ENCODE data around the gene CYTH3.

DNA sequence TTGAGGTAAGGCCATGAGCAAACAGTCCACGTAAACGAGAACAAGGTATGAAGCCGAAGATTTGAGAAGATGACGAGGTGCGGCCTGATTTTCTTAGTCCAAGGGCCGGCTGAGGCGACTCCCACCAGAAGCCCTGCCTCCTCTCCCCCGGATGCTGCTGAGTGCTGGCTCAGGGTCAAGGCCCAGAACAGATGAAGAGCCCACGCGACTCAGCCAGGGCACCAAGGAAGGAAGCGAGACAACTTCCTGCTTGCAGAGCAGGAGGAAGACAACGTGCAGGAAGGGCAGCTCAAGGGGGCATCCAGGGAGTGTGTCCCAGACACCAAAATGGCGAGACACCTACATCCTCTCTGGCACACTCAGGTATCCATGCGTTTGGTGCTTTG, 99.5 kb downstream of the CYTH3 start:
- TF ChIP-seq POLR2A (IDR thresholded peaks at IDR 0.05): no peak
- TF ChIP-seq, protein P1, sequence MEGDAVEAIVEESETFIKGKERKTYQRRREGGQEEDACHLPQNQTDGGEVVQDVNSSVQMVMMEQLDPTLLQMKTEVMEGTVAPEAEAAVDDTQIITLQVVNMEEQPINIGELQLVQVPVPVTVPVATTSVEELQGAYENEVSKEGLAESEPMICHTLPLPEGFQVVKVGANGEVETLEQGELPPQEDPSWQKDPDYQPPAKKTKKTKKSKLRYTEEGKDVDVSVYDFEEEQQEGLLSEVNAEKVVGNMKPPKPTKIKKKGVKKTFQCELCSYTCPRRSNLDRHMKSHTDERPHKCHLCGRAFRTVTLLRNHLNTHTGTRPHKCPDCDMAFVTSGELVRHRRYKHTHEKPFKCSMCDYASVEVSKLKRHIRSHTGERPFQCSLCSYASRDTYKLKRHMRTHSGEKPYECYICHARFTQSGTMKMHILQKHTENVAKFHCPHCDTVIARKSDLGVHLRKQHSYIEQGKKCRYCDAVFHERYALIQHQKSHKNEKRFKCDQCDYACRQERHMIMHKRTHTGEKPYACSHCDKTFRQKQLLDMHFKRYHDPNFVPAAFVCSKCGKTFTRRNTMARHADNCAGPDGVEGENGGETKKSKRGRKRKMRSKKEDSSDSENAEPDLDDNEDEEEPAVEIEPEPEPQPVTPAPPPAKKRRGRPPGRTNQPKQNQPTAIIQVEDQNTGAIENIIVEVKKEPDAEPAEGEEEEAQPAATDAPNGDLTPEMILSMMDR (IDR thresholded peaks at IDR 0.05): no peak
